ENCODE data around the gene FKBP1A.

GRCh38 chr20:1423625-1424106, 30.8 kb upstream of the FKBP1A start:
- no peak for TF ChIP-seq POLR2AphosphoS5 (IDR thresholded peaks at IDR 0.05)
- TF ChIP-seq CTCF (IDR thresholded peaks at IDR 0.05) = no peak
- no peak for TF ChIP-seq POLR2A (IDR thresholded peaks at IDR 0.05)
- no peak for TF ChIP-seq EP300 (IDR thresholded peaks at IDR 0.05)

Measured in gastroesophageal sphincter (tissue), 3 donors.